IMR-90 (cell line): ENCODE results near the gene TENT5D. TPM values are rescaled to one million over a fixed set of nuclear protein-coding genes. Genes with fewer than 3 reads are reported as not detected.

ENCODE experiments used
- ATAC-seq: fragments of 200-7000 bp; cut with Tn5 transposase; 2 replicates; pipeline ENCODE4 v1.9.1; 2020; ENCODE audit warnings: low read depth, mild to moderate bottlenecking, moderate library complexity
- BruUV-seq: library from RNA; stranded (reverse); fragments of 400-500 nt; replicated peaks from 2 replicates; lab custom pipeline; 2021; lab: Mats Ljungman, UMichigan
- CTCF ChIA-PET: fragments of 300-600 bp; formaldehyde crosslinking; extraction: SDS; loops from one replicate; lab custom pipeline; 2021; ENCODE audit warnings: antibody characterized with exemption; lab: Yijun Ruan, JAX
- POLR2A ChIA-PET: fragments of 300-600 bp; sonication (Branson Sonifier 250); formaldehyde crosslinking; loops from one replicate; lab custom pipeline; 2022; ENCODE audit warnings: antibody characterized with exemption; ENCODE audit not compliant: unreplicated experiment; lab: Charles Lee
- DNase-seq: peaks from one replicate; pipeline ENCODE4 v3.0.0; 2013
- H2AFZ ChIP-seq: replicated peaks from 2 replicates; pipeline ENCODE3; 2013; ENCODE audit warnings: low read length, mild to moderate bottlenecking; ENCODE audit not compliant: poor library complexity
- H2AK5ac ChIP-seq: 2 replicates; pipeline ENCODE4 v1.6.1; 2013; ENCODE audit warnings: low read depth, low read length, inconsistent platforms
- H2AK9ac ChIP-seq: replicated peaks from 2 replicates; pipeline ENCODE3; 2013; ENCODE audit warnings: mild to moderate bottlenecking, low read depth, low read length, moderate library complexity; ENCODE audit not compliant: poor library complexity
- H2BK120ac ChIP-seq: 2 replicates; pipeline ENCODE4 v1.6.1; 2013; ENCODE audit warnings: low read depth, low read length, inconsistent platforms
- H2BK15ac ChIP-seq: 3 replicates; pipeline ENCODE4 v1.6.1; 2013; ENCODE audit warnings: low read depth, low read length, inconsistent platforms
- H2BK20ac ChIP-seq: 2 replicates; pipeline ENCODE4 v1.6.1; 2013; ENCODE audit warnings: low read depth, mild to moderate bottlenecking, inconsistent platforms, low read length, moderate library complexity
- H2BK5ac ChIP-seq: 2 replicates; pipeline ENCODE4 v1.6.1; 2013; ENCODE audit warnings: mild to moderate bottlenecking, low read depth, low read length, inconsistent platforms; ENCODE audit not compliant: poor library complexity, severe bottlenecking
- H3K14ac ChIP-seq: replicated peaks from 2 replicates; pipeline ENCODE4 v1.6.1; 2013; ENCODE audit warnings: low read depth, low read length, inconsistent platforms
- H3K18ac ChIP-seq: 2 replicates; pipeline ENCODE4 v1.6.1; 2013; ENCODE audit warnings: low read depth, low read length, control low read depth
- H3K23ac ChIP-seq: 2 replicates; pipeline ENCODE4 v1.6.1; 2013; ENCODE audit warnings: low read depth, low read length, inconsistent platforms
- H3K27ac ChIP-seq: 2 replicates; pipeline ENCODE4 v1.5.1; 2013; ENCODE audit warnings: mild to moderate bottlenecking, control low read depth, low read length; ENCODE audit not compliant: insufficient read depth
- H3K27me3 ChIP-seq: 2 replicates; pipeline ENCODE4 v1.6.1; 2013; ENCODE audit warnings: low read length; ENCODE audit not compliant: control insufficient read depth, insufficient read depth
- H3K36me3 ChIP-seq: 2 replicates; pipeline ENCODE4 v1.6.1; 2013; ENCODE audit warnings: low read length, mixed read lengths; ENCODE audit not compliant: control insufficient read depth, insufficient read depth
- H3K4ac ChIP-seq: 2 replicates; pipeline ENCODE4 v1.6.1; 2013; ENCODE audit warnings: low read depth, low read length, inconsistent platforms
- H3K4me1 ChIP-seq: 2 replicates; pipeline ENCODE4 v1.6.1; 2013; ENCODE audit warnings: low read length, mixed read lengths; ENCODE audit not compliant: control insufficient read depth, insufficient read depth
- H3K4me2 ChIP-seq: 2 replicates; pipeline ENCODE4 v1.6.1; 2013; ENCODE audit warnings: low read depth, mild to moderate bottlenecking, control low read depth, low read length, moderate library complexity
- H3K4me3 ChIP-seq: 2 replicates; pipeline ENCODE4 v1.5.1; 2013; ENCODE audit warnings: low read depth, mild to moderate bottlenecking, control low read depth, low read length, moderate library complexity; ENCODE audit not compliant: insufficient read depth
- H3K56ac ChIP-seq: 2 replicates; pipeline ENCODE4 v1.6.1; 2013; ENCODE audit warnings: low read length, inconsistent platforms; ENCODE audit not compliant: insufficient read depth; ENCODE audit errors: extremely low read depth
- H3K79me1 ChIP-seq, 2 experiments: 2 replicates each; pipeline ENCODE4 v1.6.1; 2013; ENCODE audit warnings: low read length in 2 of 2, inconsistent platforms in 1 of 2, low read depth in 1 of 2
- H3K9ac ChIP-seq: 2 replicates; pipeline ENCODE4 v1.6.1; 2013; ENCODE audit warnings: low read depth, low read length, control low read depth
- H3K9me1 ChIP-seq: 2 replicates; pipeline ENCODE4 v1.6.1; 2013; ENCODE audit warnings: low read length, inconsistent platforms; ENCODE audit not compliant: insufficient read depth
- H3K9me3 ChIP-seq: 2 replicates; pipeline ENCODE4 v1.6.1; 2013; ENCODE audit warnings: low read length; ENCODE audit not compliant: control insufficient read depth, insufficient read depth
- H4K20me1 ChIP-seq: 2 replicates; pipeline ENCODE4 v1.6.1; 2013; ENCODE audit warnings: low read length, inconsistent platforms; ENCODE audit not compliant: insufficient read depth
- H4K5ac ChIP-seq: 2 replicates; pipeline ENCODE4 v1.6.1; 2013; ENCODE audit warnings: mild to moderate bottlenecking, low read depth, low read length, control low read depth
- H4K8ac ChIP-seq, 2 experiments: 2 replicates each; pipeline ENCODE4 v1.6.1; 2013; ENCODE audit warnings: low read depth in 2 of 2, low read length in 2 of 2, control low read depth in 1 of 2, inconsistent platforms in 1 of 2
- H4K91ac ChIP-seq: 2 replicates; pipeline ENCODE4 v1.6.1; 2013; ENCODE audit warnings: low read depth, low read length, inconsistent platforms; ENCODE audit not compliant: insufficient read depth
- BHLHE40 ChIP-seq: fragments of 150-350 bp; IDR thresholded peaks from 2 replicates; pipeline ENCODE4 v1.6.1; 2016; ENCODE audit warnings: mild to moderate bottlenecking, low read depth, low read length
- CEBPB ChIP-seq: IDR thresholded peaks from 2 replicates; pipeline ENCODE4 v1.6.1; 2012; ENCODE audit warnings: low read depth, low read length, improper control_type of control experiment
- CHD1 ChIP-seq: IDR thresholded peaks from 2 replicates; pipeline ENCODE4 v1.6.1; 2012; ENCODE audit warnings: low read depth, low read length, improper control_type of control experiment
- CTCF ChIP-seq: conservative IDR thresholded peaks from 2 replicates; pipeline ENCODE4 v1.5.1; 2012; ENCODE audit warnings: mild to moderate bottlenecking, low read depth, low read length, improper control_type of control experiment
- ELK1 ChIP-seq: fragments of 150-350 bp; IDR thresholded peaks from 2 replicates; pipeline ENCODE4 v1.6.1; 2016; ENCODE audit warnings: low read depth, mild to moderate bottlenecking, low read length, moderate library complexity, borderline replicate concordance
- FOS ChIP-seq: fragments of 150-350 bp; IDR thresholded peaks from 2 replicates; pipeline ENCODE4 v1.6.1; 2016; ENCODE audit warnings: low read depth, low read length
- MAFK ChIP-seq: IDR thresholded peaks from 2 replicates; pipeline ENCODE4 v1.6.1; 2012; ENCODE audit warnings: low read depth, low read length, improper control_type of control experiment
- MAZ ChIP-seq: IDR thresholded peaks from 2 replicates; pipeline ENCODE4 v1.6.1; 2012; ENCODE audit warnings: low read depth, mild to moderate bottlenecking, low read length, improper control_type of control experiment, moderate library complexity, borderline replicate concordance
- MXI1 ChIP-seq: IDR thresholded peaks from 2 replicates; pipeline ENCODE4 v1.6.1; 2012; ENCODE audit warnings: low read depth, mild to moderate bottlenecking, low read length, moderate library complexity, borderline replicate concordance
- NFE2L2 ChIP-seq: fragments of 150-350 bp; IDR thresholded peaks from 2 replicates; pipeline ENCODE4 v1.6.1; 2016; ENCODE audit warnings: low read depth, mild to moderate bottlenecking, low read length
- POLR2A ChIP-seq: IDR thresholded peaks from 2 replicates; pipeline ENCODE4 v1.6.1; 2012; ENCODE audit warnings: mild to moderate bottlenecking, low read depth, low read length
- RAD21 ChIP-seq: IDR thresholded peaks from 2 replicates; pipeline ENCODE4 v1.6.1; 2012; ENCODE audit warnings: low read length, improper control_type of control experiment
- RCOR1 ChIP-seq: IDR thresholded peaks from 2 replicates; pipeline ENCODE4 v1.6.1; 2012; ENCODE audit warnings: mild to moderate bottlenecking, low read length, improper control_type of control experiment; ENCODE audit not compliant: insufficient replicate concordance
- RFX5 ChIP-seq: IDR thresholded peaks from 2 replicates; pipeline ENCODE4 v1.8.0; 2012; ENCODE audit warnings: low read depth, mild to moderate bottlenecking, low read length, moderate library complexity
- SMC3 ChIP-seq: fragments of 150-350 bp; IDR thresholded peaks from 2 replicates; pipeline ENCODE4 v1.6.1; 2016; ENCODE audit warnings: low read depth, mild to moderate bottlenecking, antibody characterized with exemption, low read length, moderate library complexity
- USF2 ChIP-seq: fragments of 150-350 bp; IDR thresholded peaks from 2 replicates; pipeline ENCODE4 v1.6.1; 2017; ENCODE audit warnings: mild to moderate bottlenecking, antibody characterized with exemption, low read length, low read depth
- WGBS, 2 experiments: methylation state at CpG; one replicate each; pipeline versions ENCODE4 v1.1.5 to v1.1.7; 2013; ENCODE audit warnings: missing lambda C conversion rate in 2 of 2; ENCODE audit not compliant: insufficient read length in 1 of 2; ENCODE audit errors: extremely low coverage in 2 of 2; 5-methylcytosine and 5-hydroxymethylcytosine counted together
- dilution Hi-C: fragments of 300-500 bp; cut with HindIII; formaldehyde crosslinking; loops from one replicate; pipeline ENCODE4 v1.14.3; 2018; ENCODE audit warnings: low sequenced_read_pairs; ENCODE audit not compliant: unreplicated experiment
- in situ Hi-C: fragments of 300-500 bp; cut with MboI; formaldehyde crosslinking; loops from 3 replicates; pipeline ENCODE4 v1.14.3; 2019; ENCODE audit warnings: low sequenced_read_pairs, inconsistent platforms, mixed read lengths
- intact Hi-C: fragments of 100-400 bp; cut with micrococcal nuclease; formaldehyde crosslinking; loops from 2 replicates; pipeline ENCODE4 v1.10.0; 2022
- polyA plus RNA-seq, 3 experiments: library from polyadenylated mRNA; depleted of rRNA; stranded (reverse); fragments of >200 nt; gene quantifications; 2 replicates each; pipeline ENCODE4 v1.2.3, GENCODE V29; 2012; ENCODE audit warnings: low replicate concordance in 1 of 3
- total RNA-seq: library from RNA; depleted of rRNA; stranded (reverse); fragments of >200 nt; gene quantifications from 2 replicates; pipeline ENCODE4 v1.2.3, GENCODE V29; 2012

The TENT5D gene
- total and polyA plus RNA-seq, 2 of the 4 experiments (the other 2 are of a cell fraction), result not detected

GRCh38 chrX:80412042-80412441, 8.2 kb upstream of the TENT5D start:
- no peak for DNase-seq
- Histone ChIP-seq H3K14ac (no peak overlapping the region), H3K4me3 (no peak overlapping the region), H2BK120ac (no peak overlapping the region), H4K20me1 (no peaks in the 10 kb centered on the region), H3K9me3 (no peaks in the 10 kb centered on the region), H3K18ac (no peak overlapping the region), H3K79me1 (no peaks in the 10 kb centered on the region), H3K4ac (no peak overlapping the region), H3K56ac (no peak overlapping the region), H2BK15ac (no peak overlapping the region), H3K4me1 (no peaks in the 10 kb centered on the region), H4K91ac (no peak overlapping the region), H2AFZ (no peak overlapping the region), H3K23ac (no peak overlapping the region), H3K9me1 (no peaks in the 10 kb centered on the region), H3K36me3 (no peaks in the 10 kb centered on the region), H3K9ac (no peak overlapping the region), H2BK5ac (no peak overlapping the region), H3K27me3 (no peaks in the 10 kb centered on the region), H3K27ac (no peak overlapping the region), H3K4me2 (no peak overlapping the region), H2AK9ac (no peak overlapping the region), H4K8ac (no peak overlapping the region), H2AK5ac (no peak overlapping the region), H4K5ac (no peak overlapping the region), H2BK20ac (no peak overlapping the region)
- intact Hi-C loops, result no loop called here
- TF ChIP-seq BHLHE40, result no peak
- no peak for TF ChIP-seq RFX5
- no peak for TF ChIP-seq MXI1
- TF ChIP-seq SMC3, result no peak
- no peak for TF ChIP-seq USF2
- no peak for TF ChIP-seq ELK1
- no peak for TF ChIP-seq MAZ
- no peak for TF ChIP-seq NFE2L2
- no peak for TF ChIP-seq MAFK
- no peak for TF ChIP-seq CHD1
- TF ChIP-seq CEBPB, result no peak
- TF ChIP-seq POLR2A, result no peak
- no peak for TF ChIP-seq CTCF
- no peak for TF ChIP-seq RCOR1
- no peak for TF ChIP-seq FOS
- no peak for TF ChIP-seq RAD21
- no peak for ATAC-seq
- CTCF ChIA-PET, result no interaction called here
- BruUV-seq, result no TSS peak
- POLR2A ChIA-PET, result no interaction called here
- 20% methylated on average over 3 of the region's 6 CpGs; no CpG with 5 or more reads in 1 of the 2 experiments for WGBS, 2 experiments
- dilution Hi-C loops, result no loop called here
- in situ Hi-C loops, result no loop called here
